Caco-2 (cell line): ENCODE measurements around the gene SART3. TPM values are rescaled to one million over a fixed set of nuclear protein-coding genes. Genes with fewer than 3 reads are reported as not detected.

Experiments used
- BruUV-seq: library from RNA; stranded (reverse); fragments of 400-500 nt; replicated peaks from 2 replicates; lab custom pipeline; 2021; lab: Mats Ljungman, UMichigan
- CTCF ChIA-PET: fragments of 300-600 bp; sonication (Branson Sonifier 250); formaldehyde crosslinking; loops from one replicate; lab custom pipeline; 2022; ENCODE audit warnings: antibody characterized with exemption; lab: Charles Lee
- POLR2A ChIA-PET: fragments of 300-600 bp; sonication (Branson Sonifier 250); formaldehyde crosslinking; loops from one replicate; lab custom pipeline; 2022; ENCODE audit warnings: antibody characterized with exemption; lab: Charles Lee
- DNase-seq, 2 experiments: peaks; one replicate each; pipeline versions ENCODE4 v3.0.0 to v3.0.0-alpha.2; 2020 to 2022
- H3K27me3 ChIP-seq: replicated peaks from 2 replicates; pipeline ENCODE4 v1.6.0; 2011; ENCODE audit warnings: low read length; ENCODE audit not compliant: control insufficient read depth, insufficient read depth
- H3K36me3 ChIP-seq: 2 replicates; pipeline ENCODE4 v1.5.1; 2011; ENCODE audit warnings: low read length; ENCODE audit not compliant: control insufficient read depth, insufficient read depth
- H3K4me1 ChIP-seq: fragments of 250-450 bp; sonication (Bioruptor Pico); 2 replicates; pipeline ENCODE4 v1.5.1; 2020; ENCODE audit warnings: mild to moderate bottlenecking
- H3K4me3 ChIP-seq: 2 replicates; pipeline ENCODE4 v1.5.1; 2011; ENCODE audit warnings: low read depth, mild to moderate bottlenecking, control low read depth, low read length
- H3K9me3 ChIP-seq: fragments of 250-450 bp; sonication (Bioruptor Pico); 2 replicates; pipeline ENCODE4 v1.5.1; 2020; ENCODE audit warnings: mild to moderate bottlenecking, moderate library complexity
- H3K27ac Mint-ChIP-seq: one replicate; pipeline ENCODE4 v1.8.0; 2022; ENCODE audit warnings: mixed read lengths; ENCODE audit not compliant: unreplicated experiment
- H3K27me3 Mint-ChIP-seq: one replicate; pipeline ENCODE4 v1.8.0; 2022; ENCODE audit warnings: mixed read lengths; ENCODE audit not compliant: insufficient read depth, unreplicated experiment
- H3K36me3 Mint-ChIP-seq: one replicate; pipeline ENCODE4 v1.8.0; 2022; ENCODE audit warnings: mild to moderate bottlenecking, mixed read lengths; ENCODE audit not compliant: insufficient read depth, unreplicated experiment
- H3K4me1 Mint-ChIP-seq: one replicate; pipeline ENCODE4 v1.8.0; 2022; ENCODE audit warnings: low read depth, mixed read lengths; ENCODE audit not compliant: unreplicated experiment
- H3K4me3 Mint-ChIP-seq: one replicate; pipeline ENCODE4 v1.8.0; 2022; ENCODE audit warnings: mild to moderate bottlenecking, moderate library complexity, mixed read lengths; ENCODE audit not compliant: unreplicated experiment
- H3K9me3 Mint-ChIP-seq: one replicate; pipeline ENCODE4 v1.8.0; 2022; ENCODE audit warnings: mixed read lengths; ENCODE audit not compliant: unreplicated experiment
- CTCF ChIP-seq, 2 experiments: fragments of 200-600 bp in 1 of 2; IDR thresholded peaks; 1 replicate in 1 of 2; 2 replicates in 1 of 2; pipeline versions ENCODE4 v1.5.1 to v1.8.0; 2011 to 2022; ENCODE audit warnings: antibody characterized with exemption in 1 of 2, control low read depth in 1 of 2, inconsistent platforms in 1 of 2, low read depth in 1 of 2, low read length in 1 of 2, mild to moderate bottlenecking in 1 of 2, moderate library complexity in 1 of 2; ENCODE audit not compliant: insufficient read depth in 1 of 2, severe bottlenecking in 1 of 2, unreplicated experiment in 1 of 2
- intact Hi-C: fragments of 100-400 bp; cut with micrococcal nuclease; formaldehyde crosslinking; loops from one replicate; pipeline ENCODE4 v1.10.0; 2022; ENCODE audit not compliant: unreplicated experiment
- total RNA-seq: library from RNA; stranded (reverse); gene quantifications from 2 replicates; pipeline ENCODE4 v1.2.3, GENCODE V29; 2022

SART3 gene
- total RNA-seq, 1 experiment from 2014 or later: 77.3 TPM

DNA sequence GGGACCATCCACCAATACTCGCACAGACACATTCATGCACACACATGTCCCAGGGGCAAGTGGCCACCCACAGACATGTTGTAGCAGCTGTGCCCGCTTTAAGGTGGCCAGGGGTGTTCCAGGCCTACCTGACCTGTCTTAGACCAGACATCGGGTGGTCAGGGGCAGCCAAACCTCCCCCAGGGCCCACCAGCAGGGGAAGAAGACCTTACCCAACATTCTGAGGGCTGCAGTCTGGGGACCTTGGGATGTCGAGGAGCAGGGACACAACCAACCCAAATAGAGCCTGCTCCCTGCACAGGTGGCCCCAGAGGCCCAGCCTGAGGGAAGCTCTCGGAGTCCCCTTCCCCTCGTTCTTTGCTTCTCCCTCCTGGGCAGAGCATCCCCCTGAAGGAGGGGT, 38.6 kb upstream of the SART3 start:
- no peaks in the 10 kb centered on the region for H3K36me3 Mint-ChIP-seq

GRCh38 chr12:108598553-108599250, 37.7 kb upstream of the SART3 start:
- ChIA-PET POLR2A (no interaction called here), CTCF (no interaction called here)
- no TSS peak for BruUV-seq
- no peak overlapping the region for H3K4me3 ChIP-seq
- H3K36me3 ChIP-seq: no peaks in the 10 kb centered on the region
- no peak overlapping the region for H3K4me3 Mint-ChIP-seq
- H3K9me3 Mint-ChIP-seq: no peaks in the 10 kb centered on the region
- H3K36me3 Mint-ChIP-seq: no peaks in the 10 kb centered on the region
- no peak for TF ChIP-seq CTCF (IDR thresholded peaks at IDR 0.05; ENCODE audit: insufficient read depth in 1 of 2, low read depth in 1 of 2, low read length in 1 of 2, severe bottlenecking in 1 of 2, unreplicated experiment in 1 of 2)
- H3K27me3 ChIP-seq: no peaks in the 10 kb centered on the region
- H3K27ac Mint-ChIP-seq: no peak overlapping the region
- DNase-seq: no peak
- H3K27me3 Mint-ChIP-seq: no peaks in the 10 kb centered on the region
- H3K4me1 ChIP-seq: no peaks in the 10 kb centered on the region
- no peaks in the 10 kb centered on the region for H3K9me3 ChIP-seq
- intact Hi-C loops: no loop called here
- H3K4me1 Mint-ChIP-seq: no peaks in the 10 kb centered on the region

More for the DNA sequence above, 38.6 kb upstream of the SART3 start:
- POLR2A ChIA-PET: no interaction called here
- H3K4me1 ChIP-seq: no peaks in the 10 kb centered on the region
- H3K27me3 ChIP-seq: no peaks in the 10 kb centered on the region
- Mint-ChIP-seq H3K9me3 (no peaks in the 10 kb centered on the region), H3K27me3 (peaks cover 4% of the 10 kb centered on the region), H3K4me3 (no peak overlapping the region), H3K27ac (no peak overlapping the region), H3K4me1 (no peaks in the 10 kb centered on the region)
- H3K36me3 ChIP-seq: no peaks in the 10 kb centered on the region
- CTCF ChIA-PET: no interaction called here
- H3K4me3 ChIP-seq: no peak overlapping the region
- no peak for TF ChIP-seq CTCF (IDR thresholded peaks at IDR 0.05; ENCODE audit: insufficient read depth in 1 of 2, low read depth in 1 of 2, low read length in 1 of 2, severe bottlenecking in 1 of 2, unreplicated experiment in 1 of 2)
- no peaks in the 10 kb centered on the region for H3K9me3 ChIP-seq
- BruUV-seq: no TSS peak
- intact Hi-C loops: no loop called here
- no peak for DNase-seq

- Histone ChIP-seq H3K27me3 (no peaks in the 10 kb centered on the region), H3K4me3 (no peak within 1 kb of the TSS), H3K9me3 (no peaks in the 10 kb centered on the region), H3K36me3 (no peaks in the 10 kb centered on the region), H3K4me1 (no peaks in the 10 kb centered on the region)
- DNase-seq: no peak
- intact Hi-C loops: no loop called here
- TF ChIP-seq CTCF (IDR thresholded peaks at IDR 0.05; ENCODE audit: insufficient read depth in 1 of 2, low read depth in 1 of 2, low read length in 1 of 2, severe bottlenecking in 1 of 2, unreplicated experiment in 1 of 2): no peak
- no peaks in the 10 kb centered on the region for H3K9me3 Mint-ChIP-seq
- H3K27me3 Mint-ChIP-seq: no peaks in the 10 kb centered on the region
- BruUV-seq: no TSS peak
- no peak within 1 kb of the TSS for H3K27ac Mint-ChIP-seq
- ChIA-PET CTCF (no interaction called here), POLR2A (no interaction called here)
- no peaks in the 10 kb centered on the region for H3K4me1 Mint-ChIP-seq
- no peaks in the 10 kb centered on the region for H3K36me3 Mint-ChIP-seq
- no peak within 1 kb of the TSS for H3K4me3 Mint-ChIP-seq
Observed at GRCh38 chr12:108597559-108598471, 36.8 kb upstream of the SART3 start, which contains the start of gene TMEM119. TSS of gene TMEM119 (minus strand) at chr12:108598084. CDS start at chr12:108592383, 5,701 bp downstream.
